Occipital lobe (tissue), 2 donors: Measurements from ENCODE around the gene PPP1R15A. TPM values are rescaled to one million over a fixed set of nuclear protein-coding genes. Genes with fewer than 3 reads are reported as not detected.
A peak's percentile ranks its signal among the peaks of the same experiment; 100 is the strongest.
"Not testable (repeated sequence)": the region's sequence is repeated elsewhere in the genome, so short reads cannot be mapped to it uniquely, and the experiment has no call there.

Experiments
- DNase-seq: peaks from one replicate; lab custom pipeline; 2025; lab: John Stamatoyannopoulos, UW
- total RNA-seq: library from RNA; depleted of rRNA; stranded (reverse); fragments of >200 nt; gene quantifications from one replicate; pipeline ENCODE4 v1.2.3, GENCODE V29; 2014

The PPP1R15A gene
- total RNA-seq, 1 donor from 2014 or later = 24.6 TPM

DNA sequence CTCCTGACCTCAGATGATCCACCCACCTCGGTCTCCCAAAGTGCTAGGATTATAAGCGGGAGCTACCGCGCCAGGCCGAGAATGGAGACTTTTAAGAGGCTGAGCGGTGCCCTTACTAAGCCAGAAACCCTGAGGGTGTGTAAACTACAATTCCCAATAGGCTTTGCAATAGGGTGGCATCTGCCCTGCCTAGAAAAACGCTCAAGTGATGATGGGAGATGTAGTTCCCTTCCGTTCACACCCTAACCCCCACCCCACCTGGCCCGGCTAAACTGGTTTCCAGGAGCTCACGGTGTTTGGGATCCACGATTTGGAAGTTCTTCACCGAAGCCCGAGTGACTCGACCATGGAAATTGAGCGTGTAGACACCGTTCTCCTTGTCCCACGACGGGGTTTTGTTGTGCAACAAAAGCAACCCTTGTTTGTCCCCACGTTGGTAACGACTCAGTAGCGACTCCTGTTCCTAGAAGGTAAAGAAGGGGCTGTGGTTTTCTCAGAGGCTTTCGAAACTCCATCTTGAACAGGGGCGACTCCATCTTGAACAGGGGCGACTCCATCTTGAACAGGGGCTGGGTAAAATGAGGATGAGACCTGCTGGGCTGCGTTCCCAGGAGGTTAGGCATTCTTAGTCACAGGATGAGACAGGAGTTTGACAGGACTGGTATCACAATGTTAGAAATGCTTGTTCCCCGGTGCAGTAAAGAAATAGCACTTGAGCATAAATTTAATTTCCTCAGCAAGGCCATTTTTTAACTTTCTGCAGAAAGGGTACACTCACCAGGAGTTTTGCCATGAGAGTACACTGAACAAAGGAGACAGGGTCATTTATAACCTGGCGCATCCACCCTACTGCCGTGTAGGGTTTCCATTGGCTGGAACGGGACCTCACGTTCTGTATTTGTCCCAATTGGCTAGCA, 9.8 kb downstream of the PPP1R15A start:
- no peak for DNase-seq

DNA sequence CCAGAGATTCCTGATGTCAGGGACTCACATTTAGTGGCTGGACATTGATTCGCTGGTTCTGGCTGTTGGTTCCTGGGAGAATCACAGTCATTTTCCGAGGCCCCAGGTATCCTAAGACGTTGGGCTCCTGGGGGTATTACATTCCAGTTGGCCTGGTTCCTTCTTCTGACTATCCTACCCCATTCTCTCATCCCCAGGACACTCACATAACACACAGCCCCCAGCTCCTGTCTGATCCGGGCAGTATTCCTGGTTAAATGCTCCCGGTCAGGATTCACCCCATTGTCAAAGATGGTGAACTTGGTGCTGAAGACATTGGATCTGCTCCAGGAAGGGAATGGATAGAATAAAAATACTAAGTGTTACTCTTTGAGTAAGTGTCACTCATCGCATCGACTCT, 11.5 kb downstream of the PPP1R15A start:
- no peak for DNase-seq

DNA sequence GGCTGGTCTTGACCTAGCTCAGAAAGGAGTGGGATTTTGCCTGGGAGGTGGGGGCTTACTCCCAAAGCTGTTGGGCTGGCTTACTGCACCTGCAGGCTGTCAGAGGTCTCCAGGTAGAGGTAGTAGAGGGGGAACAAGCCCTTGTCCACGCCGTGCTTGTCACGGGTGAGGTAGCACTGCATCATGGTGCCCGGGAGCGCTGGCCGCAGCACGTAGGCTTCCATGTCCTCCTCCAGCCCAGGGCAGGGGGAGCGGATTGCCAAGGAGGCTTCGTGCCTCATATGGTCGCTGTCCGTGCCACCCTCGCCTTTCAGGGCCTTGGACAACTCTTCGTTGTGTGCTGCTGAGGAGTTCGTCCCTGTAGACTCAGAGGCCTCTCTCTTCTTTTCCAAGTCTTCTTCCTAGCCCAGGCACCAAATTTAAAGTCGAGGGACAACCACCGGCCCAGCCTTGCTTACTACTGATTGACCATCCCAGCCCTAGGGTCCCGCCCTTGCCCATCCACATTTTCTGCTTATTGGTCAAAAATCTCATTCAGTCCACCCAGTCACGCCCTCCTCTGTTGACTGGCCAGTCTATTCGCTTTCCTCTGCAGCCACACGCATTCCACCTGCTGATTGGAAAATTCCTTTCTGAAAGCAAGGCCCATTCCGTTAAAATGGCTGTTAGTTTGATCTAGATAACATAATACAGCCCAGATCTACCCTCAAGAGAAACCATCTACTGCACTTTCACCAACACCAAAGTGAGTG, 15.8 kb downstream of the PPP1R15A start:
- no peak for DNase-seq

- not testable (repeated sequence) for DNase-seq
Measured at GRCh38 chr19:48889496-48889895, 17.3 kb downstream of the PPP1R15A start.

DNA sequence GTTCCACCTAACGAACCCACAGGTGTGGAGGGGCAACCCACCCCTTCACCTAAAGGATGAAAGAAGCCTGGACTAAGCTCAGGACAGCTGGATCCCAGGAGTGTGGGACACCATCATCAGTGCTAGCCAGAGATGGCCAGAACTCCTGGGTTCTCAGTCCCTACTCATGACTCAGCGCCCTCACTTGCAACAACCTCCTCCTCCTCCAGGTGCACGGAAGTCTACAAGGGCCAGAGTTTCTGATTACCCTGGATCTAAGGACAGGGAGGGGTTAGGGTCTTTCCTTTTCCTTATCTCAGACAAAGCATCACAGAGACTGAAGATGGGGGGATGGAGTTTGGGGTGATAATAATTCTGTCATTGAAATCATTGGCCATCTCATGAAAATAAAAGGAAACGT, 18.3 kb downstream of the PPP1R15A start:
- no peak for DNase-seq

DNA sequence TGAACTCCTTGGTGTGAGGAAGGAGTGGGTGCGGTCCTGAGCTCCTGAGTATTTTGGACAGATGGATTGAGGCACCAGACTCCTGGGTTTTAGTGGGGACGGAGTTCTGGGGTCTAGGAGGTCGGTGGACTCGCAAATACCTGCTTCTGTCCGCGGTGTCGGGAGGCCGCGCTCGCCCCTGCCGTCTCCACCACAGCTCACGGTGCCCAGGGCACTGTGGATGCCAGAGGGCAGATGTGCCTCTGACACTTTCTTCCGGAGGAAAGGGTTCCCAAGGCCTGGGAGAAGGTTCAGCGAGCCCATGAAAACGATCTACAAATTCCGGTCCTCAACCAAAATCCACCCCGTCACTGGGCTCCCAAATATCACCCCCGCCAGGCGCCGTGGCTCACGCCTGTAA, 23.0 kb downstream of the PPP1R15A start:
- DNase-seq = no peak

- DNase-seq = peak; percentile 26
Measured at GRCh38 chr19:48896191-48896720, 24.0 kb downstream of the PPP1R15A start.

GRCh38 chr19:48897181-48897580, 25.0 kb downstream of the PPP1R15A start:
- DNase-seq = no peak

GRCh38 chr19:48899386-48899749, 27.1 kb downstream of the PPP1R15A start:
- not testable (repeated sequence) for DNase-seq

- peak; percentile 98 for DNase-seq
Measured at GRCh38 chr19:48899781-48900476, 27.7 kb downstream of the PPP1R15A start, which contains the start of gene NUCB1. TSS of gene NUCB1 (plus strand) at chr19:48900312. CDS start at chr19:48900797, 485 bp downstream.

GRCh38 chr19:48900477-48901406, 28.5 kb downstream of the PPP1R15A start:
- no peak for DNase-seq

GRCh38 chr19:48902291-48902690, 30.1 kb downstream of the PPP1R15A start:
- not testable (repeated sequence) for DNase-seq

DNA sequence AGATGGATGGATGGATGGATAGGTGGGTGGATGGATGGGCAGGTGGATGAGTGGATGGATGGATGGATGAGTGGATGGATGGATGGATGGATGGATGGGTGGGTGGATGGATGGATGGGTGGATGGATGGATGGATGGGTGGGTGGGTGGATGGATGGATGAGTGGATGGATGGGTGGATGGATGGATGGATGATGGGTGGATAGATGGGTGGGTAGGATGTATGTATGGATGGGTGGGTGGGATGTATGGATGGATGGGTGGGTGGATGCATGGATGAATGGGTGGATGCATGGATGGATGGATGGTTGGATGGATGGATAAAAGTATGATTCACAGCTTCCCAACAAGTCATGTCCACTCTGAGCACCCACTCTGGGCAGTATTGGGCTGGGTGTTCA, 31.6 kb downstream of the PPP1R15A start:
- not testable (repeated sequence) for DNase-seq

- DNase-seq = no peak
Measured at GRCh38 chr19:48905664-48906063, 33.4 kb downstream of the PPP1R15A start.

GRCh38 chr19:48906324-48906723, 34.1 kb downstream of the PPP1R15A start:
- DNase-seq = no peak

GRCh38 chr19:48907671-48908070, 35.5 kb downstream of the PPP1R15A start:
- DNase-seq = no peak

DNA sequence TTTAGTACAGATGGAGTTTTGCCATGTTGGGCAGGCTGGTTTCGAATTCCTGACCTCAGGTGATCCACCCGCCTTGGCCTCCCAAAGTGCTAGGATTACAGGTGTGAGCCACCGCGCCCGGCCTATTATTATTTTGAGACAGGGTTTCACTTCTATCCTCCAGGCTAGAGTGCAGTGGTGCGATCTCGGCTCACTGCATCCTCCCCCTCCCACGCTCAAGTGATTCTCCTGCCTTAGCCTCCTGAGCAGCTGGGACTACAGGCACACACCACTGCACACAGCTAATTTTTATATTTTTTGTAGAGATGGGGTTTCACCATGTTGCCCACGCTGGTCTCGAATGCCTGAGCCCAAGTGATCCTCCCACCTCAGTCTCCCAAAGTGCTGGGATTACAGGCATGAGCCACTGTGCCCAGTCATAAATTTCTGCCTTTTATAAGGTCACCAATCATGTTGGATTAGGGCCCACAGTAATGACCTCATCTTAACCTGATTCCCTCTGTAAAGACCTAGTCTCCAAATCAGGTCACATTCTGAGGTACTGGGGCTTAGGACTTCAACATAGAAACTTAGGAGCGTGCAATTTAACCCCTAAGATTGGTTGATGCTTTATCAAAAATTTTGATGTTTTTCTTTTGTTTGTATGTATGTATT, 37.3 kb downstream of the PPP1R15A start:
- DNase-seq = not testable (repeated sequence)

GRCh38 chr19:48910803-48911202, 38.6 kb downstream of the PPP1R15A start:
- DNase-seq = no peak

GRCh38 chr19:48913114-48913889, 41.1 kb downstream of the PPP1R15A start:
- DNase-seq = no peak
